CD4-positive, alpha-beta T cell (primary cell): ENCODE results near the gene TTLL10. TPM values are rescaled to one million over a fixed set of nuclear protein-coding genes. Genes with fewer than 3 reads are reported as not detected.

ENCODE experiments used
- ATAC-seq: fragments of 200-7000 bp; cut with Tn5 transposase; one replicate; pipeline ENCODE4 v1.10.0; 2022; ENCODE audit warnings: mild to moderate bottlenecking; ENCODE audit not compliant: poor library complexity
- CTCF ChIA-PET: fragments of 350-600 bp; sonication (Branson Sonifier 250); formaldehyde crosslinking; loops from one replicate; lab custom pipeline; 2021; ENCODE audit warnings: antibody characterized with exemption, inconsistent platforms; lab: Charles Lee
- POLR2A ChIA-PET: fragments of 350-600 bp; sonication (Branson Sonifier 250); formaldehyde crosslinking; loops from one replicate; lab custom pipeline; 2021; ENCODE audit warnings: antibody characterized with exemption, inconsistent platforms; lab: Charles Lee
- DNase-seq, 14 experiments: peaks; one replicate each; pipeline ENCODE4 v3.0.0-alpha.2; 2013 to 2020; ENCODE audit warnings: mixed read lengths in 2 of 14
- H3K27ac ChIP-seq, 2 donors: one replicate each; pipeline versions ENCODE4 v1.5.1 to v1.7.0; 2013; ENCODE audit warnings: low read length in 2 of 2, low read depth in 1 of 2, mild to moderate bottlenecking in 1 of 2
- H3K27me3 ChIP-seq, 2 experiments: 1 replicate in 1 of 2; 2 replicates in 1 of 2; pipeline versions ENCODE4 v1.6.1 to v1.7.0; 2013; ENCODE audit warnings: low read length in 2 of 2, control low read depth in 1 of 2, mild to moderate bottlenecking in 1 of 2, moderate library complexity in 1 of 2; ENCODE audit not compliant: insufficient read depth in 2 of 2, control insufficient read depth in 1 of 2
- H3K36me3 ChIP-seq: one replicate; pipeline ENCODE4 v1.6.1; 2013; ENCODE audit warnings: low read length, control low read depth; ENCODE audit not compliant: insufficient read depth
- H3K4me1 ChIP-seq: one replicate; pipeline ENCODE4 v1.6.1; 2013; ENCODE audit warnings: low read length, control low read depth; ENCODE audit not compliant: insufficient read depth
- H3K4me3 ChIP-seq: one replicate; pipeline ENCODE4 v1.5.1; 2013; ENCODE audit warnings: mild to moderate bottlenecking, low read length, moderate library complexity
- H3K9me3 ChIP-seq, 2 experiments: 1 replicate in 1 of 2; 2 replicates in 1 of 2; pipeline versions ENCODE4 v1.6.1 to v1.7.0; 2013; ENCODE audit warnings: low read length in 2 of 2, mild to moderate bottlenecking in 2 of 2, control low read depth in 1 of 2, moderate library complexity in 1 of 2; ENCODE audit not compliant: control insufficient read depth in 1 of 2, insufficient read depth in 1 of 2
- H3K27ac Mint-ChIP-seq: one replicate; pipeline ENCODE4 v1.8.0; 2020; ENCODE audit warnings: mixed read lengths
- H3K27me3 Mint-ChIP-seq: one replicate; pipeline ENCODE4 v1.8.0; 2021; ENCODE audit warnings: mixed read lengths
- H3K36me3 Mint-ChIP-seq: one replicate; pipeline ENCODE4 v1.8.0; 2021; ENCODE audit warnings: low read depth, mixed read lengths
- H3K4me1 Mint-ChIP-seq: one replicate; pipeline ENCODE4 v1.8.0; 2021; ENCODE audit warnings: low read depth, mixed read lengths
- H3K4me3 Mint-ChIP-seq: one replicate; pipeline ENCODE4 v1.8.0; 2020; ENCODE audit warnings: mild to moderate bottlenecking, mixed read lengths
- H3K9me3 Mint-ChIP-seq: one replicate; pipeline ENCODE4 v1.8.0; 2020; ENCODE audit warnings: mixed read lengths
- CTCF ChIP-seq: fragments of 200-600 bp; IDR thresholded peaks from one replicate; pipeline ENCODE4 v1.8.0; 2022; ENCODE audit warnings: antibody characterized with exemption, mild to moderate bottlenecking
- intact Hi-C, 2 experiments: fragments of 100-400 bp; cut with DNase I in 1 of 2; cut with micrococcal nuclease in 1 of 2; formaldehyde crosslinking; loops; one replicate each; pipeline versions ENCODE4 v1.15.1 to v1.9.0; 2023 to 2025; cut with DNase I, micrococcal nuclease
- total RNA-seq, 174 experiments: library from RNA in 2 of 174; stranded (reverse) in 2 of 174; gene quantifications; one replicate each; pipeline ENCODE4 v1.2.3 and lab custom pipeline; 2021 to 2026

The TTLL10 gene
- total RNA-seq, 2 experiments from 2014 or later: 0.11 to 0.59 TPM

- Histone ChIP-seq H3K4me3 (no peak overlapping the region), H3K36me3 (no peaks in the 10 kb centered on the region), H3K27me3 (peaks cover 0 to 5% of the 10 kb centered on the region in 2 experiments), H3K9me3 (peaks cover 0 to 14% of the 10 kb centered on the region in 2 experiments), H3K27ac (no peak overlapping the region), H3K4me1 (peaks cover 25% of the 10 kb centered on the region)
- H3K27ac Mint-ChIP-seq: no peak overlapping the region
- ChIA-PET CTCF (no interaction called here), POLR2A (no interaction called here)
- H3K9me3 Mint-ChIP-seq: no peaks in the 10 kb centered on the region
- no peak for TF ChIP-seq CTCF
- intact Hi-C loops: no loop called here
- DNase-seq (no peak), ATAC-seq (no peak)
- H3K4me3 Mint-ChIP-seq: no peak overlapping the region
- H3K36me3 Mint-ChIP-seq: no peaks in the 10 kb centered on the region
- H3K4me1 Mint-ChIP-seq: no peaks in the 10 kb centered on the region
- peaks cover 5% of the 10 kb centered on the region for H3K27me3 Mint-ChIP-seq
Observed at GRCh38 chr1:1166642-1167397, 6.9 kb upstream of the TTLL10 start.

DNA sequence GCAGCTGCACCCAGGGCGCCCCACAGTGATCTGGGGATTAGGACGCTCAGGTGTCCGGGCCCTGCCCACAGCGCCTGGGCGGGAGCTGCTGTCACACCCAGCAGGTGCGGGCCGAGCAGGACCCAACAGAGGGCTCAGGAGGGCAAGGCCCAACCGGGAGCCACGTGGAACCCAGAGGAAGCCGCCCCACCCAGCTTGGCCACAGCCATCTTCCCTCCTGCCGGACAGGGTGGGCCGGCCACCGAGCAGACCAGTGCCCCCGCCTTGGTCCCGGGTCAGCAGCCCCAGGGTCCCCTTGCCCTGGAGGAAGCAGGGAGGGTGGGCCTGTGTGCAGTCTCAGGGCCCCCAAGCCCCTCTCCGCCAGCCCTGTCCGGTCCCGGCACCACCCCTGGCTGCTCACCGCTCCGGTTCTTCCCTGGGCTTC, 6.3 kb upstream of the TTLL10 start:
- Histone ChIP-seq H3K4me3 (no peak overlapping the region), H3K36me3 (no peaks in the 10 kb centered on the region), H3K4me1 (peaks cover 31% of the 10 kb centered on the region), H3K27me3 (peaks cover 0 to 5% of the 10 kb centered on the region in 2 experiments), H3K9me3 (peaks cover 0 to 14% of the 10 kb centered on the region in 2 experiments), H3K27ac (no peak overlapping the region)
- peaks cover 4% of the 10 kb centered on the region for H3K4me1 Mint-ChIP-seq
- intact Hi-C loops: no loop called here
- no peaks in the 10 kb centered on the region for H3K9me3 Mint-ChIP-seq
- no peak overlapping the region for H3K4me3 Mint-ChIP-seq
- no peak for DNase-seq
- ChIA-PET POLR2A (no interaction called here), CTCF (no interaction called here)
- peaks cover 9% of the 10 kb centered on the region for H3K27me3 Mint-ChIP-seq
- no peaks in the 10 kb centered on the region for H3K36me3 Mint-ChIP-seq
- no peak for TF ChIP-seq CTCF
- H3K27ac Mint-ChIP-seq: no peak overlapping the region
- no peak for ATAC-seq

GRCh38 chr1:1167841-1168450, 5.7 kb upstream of the TTLL10 start:
- DNase-seq: no peak
- CTCF ChIA-PET: no interaction called here
- peaks cover 0 to 5% of the 10 kb centered on the region in 2 experiments for H3K27me3 ChIP-seq

More at GRCh38 chr1:1167841-1168450, 5.7 kb upstream of the TTLL10 start:
- no peak for ATAC-seq
- intact Hi-C loops: no loop called here
- peaks cover 9% of the 10 kb centered on the region for H3K27me3 Mint-ChIP-seq
- no peak overlapping the region for H3K4me3 Mint-ChIP-seq
- Histone ChIP-seq H3K27ac (no peak overlapping the region), H3K36me3 (no peaks in the 10 kb centered on the region), H3K9me3 (peaks cover 0 to 14% of the 10 kb centered on the region in 2 experiments), H3K4me3 (no peak overlapping the region), H3K4me1 (peaks cover 34% of the 10 kb centered on the region)
- H3K4me1 Mint-ChIP-seq: peaks cover 4% of the 10 kb centered on the region
- H3K9me3 Mint-ChIP-seq: no peaks in the 10 kb centered on the region
- no peaks in the 10 kb centered on the region for H3K36me3 Mint-ChIP-seq
- no peak for TF ChIP-seq CTCF
- H3K27ac Mint-ChIP-seq: no peak overlapping the region
- POLR2A ChIA-PET: no interaction called here
